IPS-15b (cell line): Measurements from ENCODE around the gene NAE1.

Source experiments
- H3K27me3 ChIP-seq: one replicate; pipeline ENCODE4 v1.6.1; 2013; ENCODE audit warnings: low read length; ENCODE audit not compliant: control insufficient read depth, insufficient read depth
- H3K36me3 ChIP-seq: one replicate; pipeline ENCODE4 v1.6.1; 2013; ENCODE audit warnings: low read length; ENCODE audit not compliant: control insufficient read depth, insufficient read depth
- H3K4me1 ChIP-seq: one replicate; pipeline ENCODE4 v1.6.1; 2013; ENCODE audit warnings: mild to moderate bottlenecking, low read length; ENCODE audit not compliant: control insufficient read depth, insufficient read depth
- H3K4me3 ChIP-seq: one replicate; pipeline ENCODE4 v1.5.1; 2013; ENCODE audit warnings: low read depth, low read length
- H3K9ac ChIP-seq: one replicate; pipeline ENCODE4 v1.6.1; 2013; ENCODE audit warnings: low read depth, mild to moderate bottlenecking, low read length
- H3K9me3 ChIP-seq: one replicate; pipeline ENCODE4 v1.6.1; 2013; ENCODE audit warnings: mild to moderate bottlenecking, low read length; ENCODE audit not compliant: control insufficient read depth, insufficient read depth

Gene NAE1

GRCh38 chr16:66859397-66860068 lies 28.8 kb upstream of the NAE1 start:
- Histone ChIP-seq H3K4me3 (no peak overlapping the region), H3K27me3 (no peaks in the 10 kb centered on the region), H3K4me1 (no peaks in the 10 kb centered on the region), H3K9me3 (no peaks in the 10 kb centered on the region), H3K9ac (no peak overlapping the region), H3K36me3 (no peaks in the 10 kb centered on the region)

GRCh38 chr16:66858740-66859396 lies 28.1 kb upstream of the NAE1 start:
- Histone ChIP-seq H3K9me3 (no peaks in the 10 kb centered on the region), H3K27me3 (no peaks in the 10 kb centered on the region), H3K36me3 (no peaks in the 10 kb centered on the region)

GRCh38 chr16:66857437-66857836 lies 26.7 kb upstream of the NAE1 start:
- H3K36me3 ChIP-seq, result no peaks in the 10 kb centered on the region
- no peak overlapping the region for H3K4me3 ChIP-seq
- H3K4me1 ChIP-seq, result no peaks in the 10 kb centered on the region

More at GRCh38 chr16:66858740-66859396, 28.1 kb upstream of the NAE1 start:
- H3K9ac ChIP-seq, result no peak overlapping the region
- H3K4me1 ChIP-seq, result no peaks in the 10 kb centered on the region
- no peak overlapping the region for H3K4me3 ChIP-seq

GRCh38 chr16:66856801-66857200 lies 26.0 kb upstream of the NAE1 start:
- Histone ChIP-seq H3K36me3 (no peaks in the 10 kb centered on the region), H3K9me3 (no peaks in the 10 kb centered on the region), H3K4me1 (no peaks in the 10 kb centered on the region), H3K9ac (no peak overlapping the region), H3K4me3 (no peak overlapping the region), H3K27me3 (no peaks in the 10 kb centered on the region)

More at GRCh38 chr16:66857437-66857836, 26.7 kb upstream of the NAE1 start:
- H3K27me3 ChIP-seq, result no peaks in the 10 kb centered on the region
- H3K9me3 ChIP-seq, result no peaks in the 10 kb centered on the region
- no peak overlapping the region for H3K9ac ChIP-seq

- no peak overlapping the region for H3K9ac ChIP-seq
Measured at GRCh38 chr16:66856184-66856730, 25.5 kb upstream of the NAE1 start.

GRCh38 chr16:66853261-66854139 lies 22.7 kb upstream of the NAE1 start:
- Histone ChIP-seq H3K36me3 (no peaks in the 10 kb centered on the region), H3K27me3 (no peaks in the 10 kb centered on the region), H3K9ac (no peak overlapping the region), H3K4me1 (no peaks in the 10 kb centered on the region), H3K9me3 (no peaks in the 10 kb centered on the region), H3K4me3 (no peak overlapping the region)

More at GRCh38 chr16:66856184-66856730, 25.5 kb upstream of the NAE1 start:
- no peak overlapping the region for H3K4me3 ChIP-seq
- no peaks in the 10 kb centered on the region for H3K36me3 ChIP-seq
- H3K27me3 ChIP-seq, result no peaks in the 10 kb centered on the region
- no peaks in the 10 kb centered on the region for H3K9me3 ChIP-seq
- H3K4me1 ChIP-seq, result no peaks in the 10 kb centered on the region

GRCh38 chr16:66851166-66851964 lies 20.6 kb upstream of the NAE1 start:
- Histone ChIP-seq H3K9ac (no peak overlapping the region), H3K36me3 (no peaks in the 10 kb centered on the region), H3K9me3 (no peaks in the 10 kb centered on the region)

GRCh38 chr16:66850115-66850815 lies 19.5 kb upstream of the NAE1 start:
- H3K36me3 ChIP-seq, result no peaks in the 10 kb centered on the region
- H3K9ac ChIP-seq, result no peak overlapping the region
- peaks cover 25% of the 10 kb centered on the region for H3K27me3 ChIP-seq
- H3K9me3 ChIP-seq, result no peaks in the 10 kb centered on the region
- H3K4me1 ChIP-seq, result no peaks in the 10 kb centered on the region
- no peak overlapping the region for H3K4me3 ChIP-seq

More at GRCh38 chr16:66851166-66851964, 20.6 kb upstream of the NAE1 start:
- no peak overlapping the region for H3K4me3 ChIP-seq
- peaks cover 14% of the 10 kb centered on the region for H3K27me3 ChIP-seq
- H3K4me1 ChIP-seq, result no peaks in the 10 kb centered on the region

GRCh38 chr16:66849549-66849948 lies 18.8 kb upstream of the NAE1 start:
- no peak overlapping the region for H3K9ac ChIP-seq
- peaks cover 32% of the 10 kb centered on the region for H3K27me3 ChIP-seq
- no peaks in the 10 kb centered on the region for H3K36me3 ChIP-seq

GRCh38 chr16:66849021-66849420 lies 18.2 kb upstream of the NAE1 start:
- Histone ChIP-seq H3K9me3 (no peaks in the 10 kb centered on the region), H3K36me3 (no peaks in the 10 kb centered on the region), H3K4me1 (no peaks in the 10 kb centered on the region), H3K9ac (no peak overlapping the region), H3K27me3 (peaks cover 35% of the 10 kb centered on the region), H3K4me3 (no peak overlapping the region)

More at GRCh38 chr16:66849549-66849948, 18.8 kb upstream of the NAE1 start:
- no peak overlapping the region for H3K4me3 ChIP-seq
- no peaks in the 10 kb centered on the region for H3K4me1 ChIP-seq
- H3K9me3 ChIP-seq, result no peaks in the 10 kb centered on the region
